ENCODE results near the gene NCOR1.

NCOR1 gene

GRCh38 chr17:15981646-15982580, 233.4 kb downstream of the NCOR1 start:
- TF ChIP-seq ZNF274 (IDR thresholded peaks at IDR 0.05; ENCODE audit: low read depth, low read length) = no peak
- no peak overlapping the region for H3K4me3 ChIP-seq (ENCODE audit: low read length)

GRCh38 chr17:15981208-15981607, 234.1 kb downstream of the NCOR1 start:
- no peak for TF ChIP-seq ZNF274 (IDR thresholded peaks at IDR 0.05; ENCODE audit: low read depth, low read length)
- H3K4me3 ChIP-seq (ENCODE audit: low read length) = no peak overlapping the region

All from GM08714 (cell line).